Type B pancreatic cell (in vitro differentiated cells): ENCODE measurements around the gene ITGB6. TPM values are rescaled to one million over a fixed set of nuclear protein-coding genes. Genes with fewer than 3 reads are reported as not detected.
A peak's percentile ranks its signal among the peaks of the same experiment; 100 is the strongest.

Experiments
- DNase-seq: peaks from one replicate; pipeline ENCODE4 v3.0.0; 2021; ENCODE audit warnings: mixed read lengths; ENCODE audit not compliant: unreplicated experiment; ENCODE audit errors: extremely low spot score
- H3K27ac Mint-ChIP-seq: 2 replicates; pipeline ENCODE4 v1.8.0; 2021; ENCODE audit warnings: mild to moderate bottlenecking, mixed read lengths
- H3K27me3 Mint-ChIP-seq: 2 replicates; pipeline ENCODE4 v1.8.0; 2021; ENCODE audit warnings: mixed read lengths
- H3K36me3 Mint-ChIP-seq: 2 replicates; pipeline ENCODE4 v1.8.0; 2021; ENCODE audit warnings: mixed read lengths
- H3K4me1 Mint-ChIP-seq: one replicate; pipeline ENCODE4 v1.8.0; 2021; ENCODE audit warnings: mixed read lengths; ENCODE audit not compliant: unreplicated experiment
- H3K4me3 Mint-ChIP-seq: 2 replicates; pipeline ENCODE4 v1.8.0; 2021; ENCODE audit warnings: mild to moderate bottlenecking, mixed read lengths
- H3K9me3 Mint-ChIP-seq: 2 replicates; pipeline ENCODE4 v1.8.0; 2021; ENCODE audit warnings: mixed read lengths
- CTCF ChIP-seq: fragments of 200-600 bp; sonication (generic); conservative IDR thresholded peaks from 2 replicates; pipeline ENCODE4 v1.5.0; 2021; ENCODE audit warnings: antibody characterized with exemption, mild to moderate bottlenecking
- total RNA-seq: library from RNA; stranded (reverse); gene quantifications from 2 replicates; pipeline ENCODE4 v1.2.1, GENCODE V29; 2021; ENCODE audit warnings: low replicate concordance

The ITGB6 gene
- total RNA-seq, 1 donor from 2014 or later, result 3.2 TPM

GRCh38 chr2:160175169-160176134, 24.6 kb downstream of the ITGB6 start:
- no peaks in the 10 kb centered on the region for H3K27me3 Mint-ChIP-seq
- no peak overlapping the region for H3K4me3 Mint-ChIP-seq
- no peaks in the 10 kb centered on the region for H3K9me3 Mint-ChIP-seq
- TF ChIP-seq CTCF, result no peak
- no peak for DNase-seq
- peaks cover 6% of the 10 kb centered on the region for H3K4me1 Mint-ChIP-seq
- no peak overlapping the region for H3K27ac Mint-ChIP-seq
- no peaks in the 10 kb centered on the region for H3K36me3 Mint-ChIP-seq

- no peak for DNase-seq
- no peaks in the 10 kb centered on the region for H3K36me3 Mint-ChIP-seq
- H3K4me3 Mint-ChIP-seq, result no peak overlapping the region
- no peaks in the 10 kb centered on the region for H3K9me3 Mint-ChIP-seq
- TF ChIP-seq CTCF, result no peak
- H3K27me3 Mint-ChIP-seq, result no peaks in the 10 kb centered on the region
- no peak overlapping the region for H3K27ac Mint-ChIP-seq
- H3K4me1 Mint-ChIP-seq, result peaks cover 6% of the 10 kb centered on the region
Measured at GRCh38 chr2:160174322-160174721, 25.8 kb downstream of the ITGB6 start.

GRCh38 chr2:160169988-160170387, 30.1 kb downstream of the ITGB6 start:
- TF ChIP-seq CTCF, result no peak
- Mint-ChIP-seq H3K27me3 (no peaks in the 10 kb centered on the region), H3K4me1 (peaks cover 38% of the 10 kb centered on the region), H3K27ac (no peak overlapping the region), H3K4me3 (no peak overlapping the region), H3K9me3 (no peaks in the 10 kb centered on the region), H3K36me3 (no peaks in the 10 kb centered on the region)
- DNase-seq, result no peak

- Mint-ChIP-seq H3K27ac (no peak overlapping the region), H3K9me3 (no peaks in the 10 kb centered on the region), H3K27me3 (no peaks in the 10 kb centered on the region), H3K4me1 (peaks cover 41% of the 10 kb centered on the region), H3K4me3 (no peak overlapping the region), H3K36me3 (no peaks in the 10 kb centered on the region)
- no peak for TF ChIP-seq CTCF
- DNase-seq, result no peak
Measured at GRCh38 chr2:160169471-160169870, 30.6 kb downstream of the ITGB6 start.

GRCh38 chr2:160168878-160169277, 31.2 kb downstream of the ITGB6 start:
- no peaks in the 10 kb centered on the region for H3K36me3 Mint-ChIP-seq
- H3K4me1 Mint-ChIP-seq, result peaks cover 41% of the 10 kb centered on the region
- H3K4me3 Mint-ChIP-seq, result peak overlapping the region; percentile 5
- no peak for TF ChIP-seq CTCF
- no peaks in the 10 kb centered on the region for H3K27me3 Mint-ChIP-seq
- no peak for DNase-seq
- H3K9me3 Mint-ChIP-seq, result no peaks in the 10 kb centered on the region
- H3K27ac Mint-ChIP-seq, result no peak overlapping the region
